GM23338 (cell line): ENCODE data around the gene PARD3. TPM values are rescaled to one million over a fixed set of nuclear protein-coding genes. Genes with fewer than 3 reads are reported as not detected.

ENCODE experiments used
- ATAC-seq: fragments of 200-7000 bp; cut with Tn5 transposase; 3 replicates; pipeline ENCODE4 v1.9.1; 2020
- DNase-seq: peaks from one replicate; pipeline ENCODE4 v3.0.0-alpha.2; 2015; ENCODE audit warnings: low spot score
- H2AFZ ChIP-seq: fragments of 200-600 bp; sonication (generic); 2 replicates; pipeline ENCODE4 v1.8.0; 2016; ENCODE audit warnings: antibody characterized with exemption, mild to moderate bottlenecking, moderate library complexity
- H3F3A ChIP-seq: fragments of 200-600 bp; sonication (generic); replicated peaks from 2 replicates; pipeline ENCODE4 v1.8.0; 2017; ENCODE audit warnings: antibody characterized with exemption, mixed run types, low read depth
- H3K27ac ChIP-seq: fragments of 200-600 bp; sonication (generic); 2 replicates; pipeline ENCODE4 v1.6.1; 2016; ENCODE audit warnings: low read depth
- H3K27me3 ChIP-seq: fragments of 200-600 bp; sonication (generic); 2 replicates; pipeline ENCODE4 v1.8.0; 2016; ENCODE audit warnings: mild to moderate bottlenecking, mixed run types, moderate library complexity; ENCODE audit not compliant: insufficient read depth
- H3K36me3 ChIP-seq: fragments of 200-600 bp; sonication (generic); 2 replicates; pipeline ENCODE4 v1.8.0; 2016; ENCODE audit warnings: mild to moderate bottlenecking; ENCODE audit not compliant: insufficient read depth
- H3K4me1 ChIP-seq: fragments of 200-600 bp; sonication (generic); 2 replicates; pipeline ENCODE4 v1.8.0; 2016; ENCODE audit warnings: mild to moderate bottlenecking, moderate library complexity; ENCODE audit not compliant: insufficient read depth
- H3K4me2 ChIP-seq: fragments of 200-600 bp; sonication (generic); 2 replicates; pipeline ENCODE4 v1.7.1; 2017; ENCODE audit warnings: mixed run types
- H3K4me3 ChIP-seq: fragments of 200-600 bp; sonication (generic); 2 replicates; pipeline ENCODE4 v1.6.1; 2016; ENCODE audit warnings: mixed run types
- H3K79me2 ChIP-seq: fragments of 200-600 bp; sonication (generic); replicated peaks from 2 replicates; pipeline ENCODE4 v1.8.0; 2017; ENCODE audit warnings: mild to moderate bottlenecking; ENCODE audit not compliant: insufficient read depth
- H3K9me2 ChIP-seq: fragments of 200-600 bp; sonication (generic); 2 replicates; pipeline ENCODE4 v1.8.0; 2017; ENCODE audit not compliant: insufficient read depth
- H4K20me1 ChIP-seq: fragments of 200-600 bp; sonication (generic); replicated peaks from 2 replicates; pipeline ENCODE4 v1.8.0; 2017; ENCODE audit warnings: mild to moderate bottlenecking; ENCODE audit not compliant: insufficient read depth
- H3K27ac Mint-ChIP-seq: 2 replicates; pipeline ENCODE4 v1.8.0; 2020; ENCODE audit warnings: inconsistent platforms, mild to moderate bottlenecking, moderate library complexity, mixed read lengths
- H3K27me3 Mint-ChIP-seq: 3 replicates; pipeline ENCODE4 v1.8.0; 2022; ENCODE audit warnings: low read depth, mild to moderate bottlenecking, moderate library complexity, mixed read lengths, inconsistent platforms; ENCODE audit not compliant: insufficient read depth, poor library complexity
- H3K36me3 Mint-ChIP-seq: 3 replicates; pipeline ENCODE4 v1.8.0; 2021; ENCODE audit warnings: low read depth, mild to moderate bottlenecking, inconsistent platforms, moderate library complexity, mixed read lengths
- H3K4me1 Mint-ChIP-seq: 3 replicates; pipeline ENCODE4 v1.8.0; 2020; ENCODE audit warnings: mild to moderate bottlenecking, inconsistent platforms, mixed read lengths
- H3K4me3 Mint-ChIP-seq: 3 replicates; pipeline ENCODE4 v1.8.0; 2021; ENCODE audit warnings: moderate library complexity, mild to moderate bottlenecking, inconsistent platforms, mixed read lengths
- H3K9me3 Mint-ChIP-seq: 3 replicates; pipeline ENCODE4 v1.8.0; 2020; ENCODE audit warnings: moderate library complexity, mild to moderate bottlenecking, inconsistent platforms, mixed read lengths
- CREB1 ChIP-seq: fragments of 250-450 bp; sonication (Bioruptor Pico); IDR thresholded peaks from 2 replicates; pipeline ENCODE4 v1.5.0; 2020; ENCODE audit warnings: low read depth, mild to moderate bottlenecking, moderate library complexity
- EZH2 ChIP-seq: fragments of 200-600 bp; sonication (generic); IDR thresholded peaks from one replicate; pipeline ENCODE4 v1.8.0; 2017; ENCODE audit warnings: antibody characterized with exemption, mild to moderate bottlenecking, low read depth; ENCODE audit not compliant: unreplicated experiment
- EZH2phosphoT487 ChIP-seq: fragments of 200-600 bp; sonication (generic); IDR thresholded peaks from one replicate; pipeline ENCODE4 v1.8.1; 2018; ENCODE audit warnings: antibody characterized with exemption; ENCODE audit not compliant: unreplicated experiment
- JUNB ChIP-seq: IDR thresholded peaks from one replicate; pipeline ENCODE4 v1.6.1; 2016; ENCODE audit warnings: antibody characterized with exemption; ENCODE audit not compliant: unreplicated experiment
- NANOG ChIP-seq: IDR thresholded peaks from 2 replicates; pipeline ENCODE4 v1.6.1; 2016; ENCODE audit warnings: antibody characterized with exemption, borderline replicate concordance
- POLR2AphosphoS5 ChIP-seq: IDR thresholded peaks from 2 replicates; pipeline ENCODE4 v1.6.1; 2016; ENCODE audit warnings: antibody characterized with exemption, low read depth
- STAT1 ChIP-seq: IDR thresholded peaks from one replicate; pipeline ENCODE4 v1.6.1; 2016; ENCODE audit warnings: antibody characterized with exemption; ENCODE audit not compliant: unreplicated experiment
- ZNF114 ChIP-seq: fragments of 250-450 bp; sonication (Bioruptor Pico); IDR thresholded peaks from 2 replicates; pipeline ENCODE4 v1.5.0; 2020; ENCODE audit warnings: mild to moderate bottlenecking, moderate library complexity
- ZNF331 ChIP-seq: fragments of 250-450 bp; sonication (Bioruptor Pico); IDR thresholded peaks from 2 replicates; pipeline ENCODE4 v1.5.0; 2020; ENCODE audit warnings: low read depth, mild to moderate bottlenecking, moderate library complexity
- polyA plus RNA-seq: library from polyadenylated mRNA; unstranded; fragments of >200 nt; fragmentation: Nextera tagmentation; extraction: Ambion mirVana; gene quantifications from 2 replicates; pipeline ENCODE4 v1.2.1, GENCODE V29; 2016
- total RNA-seq: library from RNA; depleted of rRNA; stranded (reverse); fragments of >200 nt; shearing (Covaris generic); gene quantifications from 2 replicates; pipeline ENCODE4 v1.2.3, GENCODE V29; 2014
- TF ChIP-seq, protein P1 (sequence below): fragments of 250-450 bp; sonication (Bioruptor Pico); IDR thresholded peaks from 2 replicates; pipeline ENCODE4 v1.5.0; 2020; ENCODE audit warnings: mild to moderate bottlenecking, moderate library complexity
- TF ChIP-seq, protein P2 (sequence below): IDR thresholded peaks from 2 replicates; pipeline ENCODE4 v1.6.1; 2016; ENCODE audit warnings: antibody characterized with exemption
- TF ChIP-seq, protein P3 (sequence below), 2 experiments: fragments of 200-600 bp in 1 of 2; sonication (generic) in 1 of 2; conservative IDR thresholded peaks; 2 replicates each; pipeline versions ENCODE4 v1.5.1 to v1.6.1; 2016 to 2017; ENCODE audit warnings: antibody characterized with exemption in 2 of 2, low read depth in 2 of 2, mild to moderate bottlenecking in 2 of 2, moderate library complexity in 1 of 2
- TF ChIP-seq, protein P4 (sequence below): IDR thresholded peaks from one replicate; pipeline ENCODE4 v1.6.1; 2018; ENCODE audit warnings: antibody characterized with exemption; ENCODE audit not compliant: unreplicated experiment

Gene PARD3
- total and polyA plus RNA-seq, 2 experiments from 2014 or later: 30.2 to 51.4 TPM

DNA sequence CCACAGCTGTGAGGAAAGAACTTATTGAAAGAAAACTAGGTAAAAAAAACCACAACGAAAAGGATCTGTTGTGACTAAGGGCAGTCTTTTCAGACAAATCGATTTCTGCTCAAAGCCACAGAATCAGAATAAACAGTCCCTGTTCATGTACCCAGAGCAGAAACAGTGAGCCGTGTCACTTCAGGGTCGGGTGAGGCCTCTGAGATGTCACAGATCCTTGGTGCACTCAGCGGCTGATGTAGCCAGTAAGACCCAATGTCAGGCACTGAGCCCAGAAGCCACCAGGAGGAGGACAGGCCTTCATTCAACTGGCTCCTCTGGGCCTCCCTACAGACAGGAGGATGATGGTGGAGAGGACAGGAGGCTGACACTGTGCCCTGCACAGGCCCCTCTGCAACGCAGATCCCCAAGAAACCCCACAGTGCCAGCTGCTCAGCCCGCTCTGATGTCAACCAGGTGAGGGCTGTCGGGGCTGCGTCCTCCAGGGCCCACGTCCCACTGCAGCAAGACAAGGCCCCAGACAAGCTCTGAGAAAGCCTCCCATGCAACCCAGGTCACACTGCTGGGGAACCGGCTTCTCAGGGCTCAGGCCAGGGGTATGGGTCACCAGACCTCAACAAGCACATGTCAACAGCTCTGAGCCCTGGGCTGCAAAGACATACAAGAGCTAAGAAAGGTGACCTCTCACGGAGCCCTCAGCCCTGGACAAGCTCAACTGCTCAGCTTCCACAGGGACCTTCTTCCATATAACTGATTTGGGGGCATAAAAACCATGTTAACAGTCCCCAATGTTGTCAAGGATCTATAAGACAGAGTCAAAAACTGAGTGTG is 190.6 kb downstream of the PARD3 start:
- H3K27ac ChIP-seq: no peak overlapping the region
- Mint-ChIP-seq H3K36me3 (no peaks in the 10 kb centered on the region), H3K4me3 (no peak overlapping the region), H3K27ac (no peak overlapping the region), H3K9me3 (no peaks in the 10 kb centered on the region; the same call in 2 of the 3 replicates), H3K27me3 (peaks cover 3% of the 10 kb centered on the region), H3K4me1 (peaks cover 26% of the 10 kb centered on the region)
- TF ChIP-seq, protein P1, sequence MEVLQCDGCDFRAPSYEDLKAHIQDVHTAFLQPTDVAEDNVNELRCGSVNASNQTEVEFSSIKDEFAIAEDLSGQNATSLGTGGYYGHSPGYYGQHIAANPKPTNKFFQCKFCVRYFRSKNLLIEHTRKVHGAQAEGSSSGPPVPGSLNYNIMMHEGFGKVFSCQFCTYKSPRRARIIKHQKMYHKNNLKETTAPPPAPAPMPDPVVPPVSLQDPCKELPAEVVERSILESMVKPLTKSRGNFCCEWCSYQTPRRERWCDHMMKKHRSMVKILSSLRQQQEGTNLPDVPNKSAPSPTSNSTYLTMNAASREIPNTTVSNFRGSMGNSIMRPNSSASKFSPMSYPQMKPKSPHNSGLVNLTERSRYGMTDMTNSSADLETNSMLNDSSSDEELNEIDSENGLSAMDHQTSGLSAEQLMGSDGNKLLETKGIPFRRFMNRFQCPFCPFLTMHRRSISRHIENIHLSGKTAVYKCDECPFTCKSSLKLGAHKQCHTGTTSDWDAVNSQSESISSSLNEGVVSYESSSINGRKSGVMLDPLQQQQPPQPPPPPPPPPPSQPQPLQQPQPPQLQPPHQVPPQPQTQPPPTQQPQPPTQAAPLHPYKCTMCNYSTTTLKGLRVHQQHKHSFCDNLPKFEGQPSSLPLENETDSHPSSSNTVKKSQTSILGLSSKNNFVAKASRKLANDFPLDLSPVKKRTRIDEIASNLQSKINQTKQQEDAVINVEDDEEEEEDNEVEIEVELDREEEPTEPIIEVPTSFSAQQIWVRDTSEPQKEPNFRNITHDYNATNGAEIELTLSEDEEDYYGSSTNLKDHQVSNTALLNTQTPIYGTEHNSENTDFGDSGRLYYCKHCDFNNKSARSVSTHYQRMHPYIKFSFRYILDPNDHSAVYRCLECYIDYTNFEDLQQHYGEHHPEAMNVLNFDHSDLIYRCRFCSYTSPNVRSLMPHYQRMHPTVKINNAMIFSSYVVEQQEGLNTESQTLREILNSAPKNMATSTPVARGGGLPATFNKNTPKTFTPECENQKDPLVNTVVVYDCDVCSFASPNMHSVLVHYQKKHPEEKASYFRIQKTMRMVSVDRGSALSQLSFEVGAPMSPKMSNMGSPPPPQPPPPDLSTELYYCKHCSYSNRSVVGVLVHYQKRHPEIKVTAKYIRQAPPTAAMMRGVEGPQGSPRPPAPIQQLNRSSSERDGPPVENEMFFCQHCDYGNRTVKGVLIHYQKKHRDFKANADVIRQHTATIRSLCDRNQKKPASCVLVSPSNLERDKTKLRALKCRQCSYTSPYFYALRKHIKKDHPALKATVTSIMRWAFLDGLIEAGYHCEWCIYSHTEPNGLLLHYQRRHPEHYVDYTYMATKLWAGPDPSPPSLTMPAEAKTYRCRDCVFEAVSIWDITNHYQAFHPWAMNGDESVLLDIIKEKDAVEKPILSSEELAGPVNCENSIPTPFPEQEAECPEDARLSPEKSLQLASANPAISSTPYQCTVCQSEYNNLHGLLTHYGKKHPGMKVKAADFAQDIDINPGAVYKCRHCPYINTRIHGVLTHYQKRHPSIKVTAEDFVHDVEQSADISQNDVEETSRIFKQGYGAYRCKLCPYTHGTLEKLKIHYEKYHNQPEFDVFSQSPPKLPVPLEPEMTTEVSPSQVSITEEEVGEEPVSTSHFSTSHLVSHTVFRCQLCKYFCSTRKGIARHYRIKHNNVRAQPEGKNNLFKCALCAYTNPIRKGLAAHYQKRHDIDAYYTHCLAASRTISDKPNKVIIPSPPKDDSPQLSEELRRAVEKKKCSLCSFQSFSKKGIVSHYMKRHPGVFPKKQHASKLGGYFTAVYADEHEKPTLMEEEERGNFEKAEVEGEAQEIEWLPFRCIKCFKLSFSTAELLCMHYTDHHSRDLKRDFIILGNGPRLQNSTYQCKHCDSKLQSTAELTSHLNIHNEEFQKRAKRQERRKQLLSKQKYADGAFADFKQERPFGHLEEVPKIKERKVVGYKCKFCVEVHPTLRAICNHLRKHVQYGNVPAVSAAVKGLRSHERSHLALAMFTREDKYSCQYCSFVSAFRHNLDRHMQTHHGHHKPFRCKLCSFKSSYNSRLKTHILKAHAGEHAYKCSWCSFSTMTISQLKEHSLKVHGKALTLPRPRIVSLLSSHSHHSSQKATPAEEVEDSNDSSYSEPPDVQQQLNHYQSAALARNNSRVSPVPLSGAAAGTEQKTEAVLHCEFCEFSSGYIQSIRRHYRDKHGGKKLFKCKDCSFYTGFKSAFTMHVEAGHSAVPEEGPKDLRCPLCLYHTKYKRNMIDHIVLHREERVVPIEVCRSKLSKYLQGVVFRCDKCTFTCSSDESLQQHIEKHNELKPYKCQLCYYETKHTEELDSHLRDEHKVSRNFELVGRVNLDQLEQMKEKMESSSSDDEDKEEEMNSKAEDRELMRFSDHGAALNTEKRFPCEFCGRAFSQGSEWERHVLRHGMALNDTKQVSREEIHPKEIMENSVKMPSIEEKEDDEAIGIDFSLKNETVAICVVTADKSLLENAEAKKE: no peak
- TF ChIP-seq ZNF331 (CRISPR knock-in tag): no peak
- TF ChIP-seq EZH2phosphoT487: no peak
- no peak for TF ChIP-seq JUNB
- no peak for TF ChIP-seq NANOG
- TF ChIP-seq, protein P2, sequence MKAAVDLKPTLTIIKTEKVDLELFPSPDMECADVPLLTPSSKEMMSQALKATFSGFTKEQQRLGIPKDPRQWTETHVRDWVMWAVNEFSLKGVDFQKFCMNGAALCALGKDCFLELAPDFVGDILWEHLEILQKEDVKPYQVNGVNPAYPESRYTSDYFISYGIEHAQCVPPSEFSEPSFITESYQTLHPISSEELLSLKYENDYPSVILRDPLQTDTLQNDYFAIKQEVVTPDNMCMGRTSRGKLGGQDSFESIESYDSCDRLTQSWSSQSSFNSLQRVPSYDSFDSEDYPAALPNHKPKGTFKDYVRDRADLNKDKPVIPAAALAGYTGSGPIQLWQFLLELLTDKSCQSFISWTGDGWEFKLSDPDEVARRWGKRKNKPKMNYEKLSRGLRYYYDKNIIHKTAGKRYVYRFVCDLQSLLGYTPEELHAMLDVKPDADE: no peak
- TF ChIP-seq, protein P3, sequence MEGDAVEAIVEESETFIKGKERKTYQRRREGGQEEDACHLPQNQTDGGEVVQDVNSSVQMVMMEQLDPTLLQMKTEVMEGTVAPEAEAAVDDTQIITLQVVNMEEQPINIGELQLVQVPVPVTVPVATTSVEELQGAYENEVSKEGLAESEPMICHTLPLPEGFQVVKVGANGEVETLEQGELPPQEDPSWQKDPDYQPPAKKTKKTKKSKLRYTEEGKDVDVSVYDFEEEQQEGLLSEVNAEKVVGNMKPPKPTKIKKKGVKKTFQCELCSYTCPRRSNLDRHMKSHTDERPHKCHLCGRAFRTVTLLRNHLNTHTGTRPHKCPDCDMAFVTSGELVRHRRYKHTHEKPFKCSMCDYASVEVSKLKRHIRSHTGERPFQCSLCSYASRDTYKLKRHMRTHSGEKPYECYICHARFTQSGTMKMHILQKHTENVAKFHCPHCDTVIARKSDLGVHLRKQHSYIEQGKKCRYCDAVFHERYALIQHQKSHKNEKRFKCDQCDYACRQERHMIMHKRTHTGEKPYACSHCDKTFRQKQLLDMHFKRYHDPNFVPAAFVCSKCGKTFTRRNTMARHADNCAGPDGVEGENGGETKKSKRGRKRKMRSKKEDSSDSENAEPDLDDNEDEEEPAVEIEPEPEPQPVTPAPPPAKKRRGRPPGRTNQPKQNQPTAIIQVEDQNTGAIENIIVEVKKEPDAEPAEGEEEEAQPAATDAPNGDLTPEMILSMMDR (conservative IDR thresholded peaks at IDR 0.05; ENCODE audit: low read depth in 2 of 2): no peak
- TF ChIP-seq STAT1: no peak
- TF ChIP-seq EZH2: no peak
- no peak for TF ChIP-seq POLR2AphosphoS5
- TF ChIP-seq CREB1: no peak
- TF ChIP-seq ZNF114: no peak
- TF ChIP-seq, protein P4, sequence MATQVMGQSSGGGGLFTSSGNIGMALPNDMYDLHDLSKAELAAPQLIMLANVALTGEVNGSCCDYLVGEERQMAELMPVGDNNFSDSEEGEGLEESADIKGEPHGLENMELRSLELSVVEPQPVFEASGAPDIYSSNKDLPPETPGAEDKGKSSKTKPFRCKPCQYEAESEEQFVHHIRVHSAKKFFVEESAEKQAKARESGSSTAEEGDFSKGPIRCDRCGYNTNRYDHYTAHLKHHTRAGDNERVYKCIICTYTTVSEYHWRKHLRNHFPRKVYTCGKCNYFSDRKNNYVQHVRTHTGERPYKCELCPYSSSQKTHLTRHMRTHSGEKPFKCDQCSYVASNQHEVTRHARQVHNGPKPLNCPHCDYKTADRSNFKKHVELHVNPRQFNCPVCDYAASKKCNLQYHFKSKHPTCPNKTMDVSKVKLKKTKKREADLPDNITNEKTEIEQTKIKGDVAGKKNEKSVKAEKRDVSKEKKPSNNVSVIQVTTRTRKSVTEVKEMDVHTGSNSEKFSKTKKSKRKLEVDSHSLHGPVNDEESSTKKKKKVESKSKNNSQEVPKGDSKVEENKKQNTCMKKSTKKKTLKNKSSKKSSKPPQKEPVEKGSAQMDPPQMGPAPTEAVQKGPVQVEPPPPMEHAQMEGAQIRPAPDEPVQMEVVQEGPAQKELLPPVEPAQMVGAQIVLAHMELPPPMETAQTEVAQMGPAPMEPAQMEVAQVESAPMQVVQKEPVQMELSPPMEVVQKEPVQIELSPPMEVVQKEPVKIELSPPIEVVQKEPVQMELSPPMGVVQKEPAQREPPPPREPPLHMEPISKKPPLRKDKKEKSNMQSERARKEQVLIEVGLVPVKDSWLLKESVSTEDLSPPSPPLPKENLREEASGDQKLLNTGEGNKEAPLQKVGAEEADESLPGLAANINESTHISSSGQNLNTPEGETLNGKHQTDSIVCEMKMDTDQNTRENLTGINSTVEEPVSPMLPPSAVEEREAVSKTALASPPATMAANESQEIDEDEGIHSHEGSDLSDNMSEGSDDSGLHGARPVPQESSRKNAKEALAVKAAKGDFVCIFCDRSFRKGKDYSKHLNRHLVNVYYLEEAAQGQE: no peak
- H2AFZ ChIP-seq: no peak overlapping the region
- no peak overlapping the region for H3K4me2 ChIP-seq
- DNase-seq: no peak
- peaks cover 5% of the 10 kb centered on the region; the same call in 1 of the 2 replicates for H3K4me1 ChIP-seq
- H3K27me3 ChIP-seq: no peaks in the 10 kb centered on the region
- H4K20me1 ChIP-seq: 0 out of 2 replicates have a peak, but pooled peaks cover 2% of the 10 kb centered on the region
- ATAC-seq: 0 out of 3 replicates have a peak, but pooled peaks have one; percentile 24
- peaks cover 41% of the 10 kb centered on the region for H3K79me2 ChIP-seq
- no peaks in the 10 kb centered on the region for H3K9me2 ChIP-seq
- no peaks in the 10 kb centered on the region for H3F3A ChIP-seq
- no peak overlapping the region for H3K4me3 ChIP-seq
- H3K36me3 ChIP-seq: no peaks in the 10 kb centered on the region
